Osteoblast (primary cell): ENCODE results near the gene SYN1. TPM values are rescaled to one million over a fixed set of nuclear protein-coding genes. Genes with fewer than 3 reads are reported as not detected.

Experiments used
- DNase-seq: peaks from one replicate; pipeline ENCODE4 v3.0.0; 2011; ENCODE audit warnings: low spot score, mixed read lengths; ENCODE audit not compliant: insufficient read length; ENCODE audit errors: missing footprints
- H2AFZ ChIP-seq: 2 replicates; pipeline ENCODE4 v1.6.0; 2011; ENCODE audit warnings: mild to moderate bottlenecking, low read length
- H3K27ac ChIP-seq: 2 replicates; pipeline ENCODE4 v1.5.1; 2011; ENCODE audit warnings: mild to moderate bottlenecking, low read depth, low read length, moderate library complexity
- H3K27me3 ChIP-seq: 2 replicates; pipeline ENCODE4 v1.6.0; 2012; ENCODE audit warnings: mild to moderate bottlenecking, control low read depth, inconsistent platforms, low read length, moderate library complexity; ENCODE audit not compliant: insufficient read depth
- H3K36me3 ChIP-seq: 2 replicates; pipeline ENCODE4 v1.5.1; 2011; ENCODE audit warnings: mild to moderate bottlenecking, low read length, control low read depth, moderate library complexity; ENCODE audit not compliant: insufficient read depth
- H3K4me1 ChIP-seq: 2 replicates; pipeline ENCODE4 v1.5.1; 2011; ENCODE audit warnings: mild to moderate bottlenecking, low read length, control low read depth, moderate library complexity; ENCODE audit not compliant: insufficient read depth
- H3K4me2 ChIP-seq: 2 replicates; pipeline ENCODE4 v1.6.0; 2011; ENCODE audit warnings: mild to moderate bottlenecking, low read length; ENCODE audit not compliant: insufficient read depth
- H3K4me3 ChIP-seq: fragments of 200-600 bp; sonication (generic); 3 replicates; pipeline ENCODE4 v1.5.1; 2012; ENCODE audit warnings: mild to moderate bottlenecking, low read length, inconsistent platforms; ENCODE audit not compliant: insufficient read depth
- H3K79me2 ChIP-seq: 2 replicates; pipeline ENCODE4 v1.6.0; 2012; ENCODE audit warnings: mild to moderate bottlenecking, low read length, control low read depth, inconsistent platforms; ENCODE audit not compliant: insufficient read depth
- H3K9me3 ChIP-seq: 2 replicates; pipeline ENCODE4 v1.5.1; 2011; ENCODE audit warnings: low read depth, low read length, control low read depth
- H4K20me1 ChIP-seq: 2 replicates; pipeline ENCODE4 v1.6.0; 2012; ENCODE audit warnings: mild to moderate bottlenecking, low read length, control low read depth; ENCODE audit not compliant: insufficient read depth
- CTCF ChIP-seq: IDR thresholded peaks from 2 replicates; pipeline ENCODE4 v1.5.1; 2011; ENCODE audit warnings: mild to moderate bottlenecking, low read depth, low read length, moderate library complexity; ENCODE audit errors: extremely low read depth
- total RNA-seq: library from RNA; depleted of rRNA; stranded (reverse); fragments of >200 nt; gene quantifications from 2 replicates; pipeline ENCODE4 v1.2.3, GENCODE V29; 2012

SYN1 gene
- total RNA-seq, 1 donor, result under 0.01 TPM

DNA sequence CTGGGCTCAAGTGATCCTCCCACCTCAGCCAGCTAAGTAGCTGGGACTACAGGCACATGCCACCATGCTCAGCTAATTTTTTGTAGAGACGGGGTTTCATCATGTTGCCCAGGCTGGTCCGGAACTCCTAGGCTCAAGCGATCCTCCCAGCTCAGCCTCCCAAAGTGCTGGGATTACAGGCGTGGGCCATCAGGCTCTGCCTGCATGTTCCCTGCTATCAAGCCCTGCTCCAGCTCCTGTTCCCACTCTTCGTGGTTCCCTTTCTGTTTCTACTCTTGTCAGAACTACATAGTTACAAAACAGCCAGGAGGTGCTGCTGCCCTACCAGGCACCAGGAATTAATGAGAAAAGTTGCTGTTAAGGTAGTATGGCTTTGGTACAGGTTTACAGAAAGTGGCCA, 28.7 kb downstream of the SYN1 start:
- Histone ChIP-seq H3K27me3 (no peaks in the 10 kb centered on the region), H3K4me3 (no peak overlapping the region), H3K4me2 (no peak overlapping the region), H2AFZ (no peak overlapping the region), H3K27ac (no peak overlapping the region), H3K79me2 (no peaks in the 10 kb centered on the region), H4K20me1 (peaks cover 7% of the 10 kb centered on the region), H3K9me3 (no peaks in the 10 kb centered on the region), H3K36me3 (peaks cover 7% of the 10 kb centered on the region), H3K4me1 (peaks cover 7% of the 10 kb centered on the region)
- DNase-seq, result no peak
- TF ChIP-seq CTCF, result no peak

DNA sequence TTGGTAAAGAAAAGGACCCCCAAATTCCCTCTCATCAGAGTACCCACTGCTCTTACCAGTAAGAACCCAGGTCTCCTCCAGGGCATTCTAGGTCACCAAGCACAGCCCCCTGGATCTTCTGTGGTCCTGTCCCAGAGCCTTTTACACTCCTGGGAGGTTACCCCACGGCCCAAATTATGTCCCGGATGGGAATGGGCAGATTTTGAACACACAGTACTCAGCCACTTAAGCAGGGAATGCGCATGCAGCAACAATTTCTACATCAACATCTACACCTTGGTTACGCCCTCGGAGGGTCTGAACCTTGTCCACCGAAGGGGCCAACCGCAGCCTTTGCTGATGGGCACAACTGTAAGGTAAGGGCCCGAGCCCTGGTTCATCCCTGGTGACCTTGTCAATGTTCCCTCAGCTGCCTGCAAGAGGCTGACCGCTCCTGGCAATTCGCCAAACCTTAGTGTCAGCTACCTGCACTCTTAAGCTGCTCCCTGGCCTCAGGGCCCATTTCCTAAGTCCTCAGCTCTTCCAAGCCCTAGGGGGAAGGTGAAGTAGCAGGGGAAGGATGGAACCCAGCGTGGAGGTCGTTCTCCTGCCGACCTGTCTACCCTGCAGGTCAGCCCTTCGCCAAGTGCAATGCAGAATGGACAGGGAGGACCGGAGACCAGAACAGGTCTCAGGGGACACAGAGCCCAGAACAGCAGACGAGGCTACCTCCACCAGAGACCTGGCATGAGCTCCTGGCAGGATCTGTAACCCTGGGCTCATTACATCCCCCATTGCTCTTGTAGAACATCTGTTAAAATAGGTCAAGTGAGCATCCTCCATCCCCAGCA, 31.5 kb downstream of the SYN1 start:
- Histone ChIP-seq H3K79me2 (peaks cover 10% of the 10 kb centered on the region), H3K4me2 (no peak overlapping the region), H3K4me3 (no peak overlapping the region), H3K27me3 (no peaks in the 10 kb centered on the region), H3K27ac (no peak overlapping the region), H3K9me3 (no peaks in the 10 kb centered on the region), H3K4me1 (peaks cover 20% of the 10 kb centered on the region), H4K20me1 (peaks cover 30% of the 10 kb centered on the region), H2AFZ (no peak overlapping the region), H3K36me3 (peaks cover 19% of the 10 kb centered on the region)
- no peak for TF ChIP-seq CTCF
- no peak for DNase-seq

DNA sequence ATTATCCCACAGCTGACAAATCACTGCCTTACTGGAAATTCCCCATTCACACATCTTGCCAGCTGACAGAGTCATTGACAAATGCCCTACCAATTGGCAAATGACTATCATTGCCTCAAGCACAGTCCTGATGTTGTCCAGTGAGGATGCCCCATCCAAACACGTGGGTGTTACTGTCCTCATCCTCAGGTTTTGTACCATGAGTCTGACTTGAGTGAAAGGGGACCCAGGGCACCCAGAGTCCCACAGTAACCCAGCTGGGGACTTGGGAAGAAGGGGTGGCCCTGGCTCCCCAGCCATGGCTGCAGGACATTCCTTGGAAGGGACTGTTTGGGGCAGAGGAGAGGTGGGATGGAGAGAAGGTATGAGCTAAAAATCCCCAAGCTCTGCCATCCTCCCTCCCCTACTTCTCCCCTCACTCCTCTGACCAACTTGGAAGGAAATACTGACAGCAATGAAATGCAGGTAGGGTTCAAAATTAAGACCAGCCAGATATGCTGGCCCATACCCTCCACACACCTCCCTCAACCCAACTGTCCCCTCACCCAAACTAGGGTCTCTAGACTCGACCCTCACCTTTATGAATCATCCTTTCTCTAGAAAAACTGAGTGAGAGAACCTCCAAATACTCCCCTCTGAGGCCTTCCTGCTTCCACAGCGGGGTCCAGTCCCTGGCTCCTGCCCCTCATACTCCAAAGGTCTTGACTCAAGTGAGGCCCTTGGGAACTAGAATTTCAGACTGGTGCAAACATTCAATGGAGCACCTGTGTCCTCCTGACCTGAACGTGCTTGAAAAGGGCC, 32.4 kb downstream of the SYN1 start:
- Histone ChIP-seq H3K9me3 (no peaks in the 10 kb centered on the region), H2AFZ (no peak overlapping the region), H3K36me3 (peaks cover 19% of the 10 kb centered on the region), H4K20me1 (peaks cover 30% of the 10 kb centered on the region), H3K27me3 (no peaks in the 10 kb centered on the region), H3K4me1 (peaks cover 20% of the 10 kb centered on the region), H3K79me2 (peaks cover 19% of the 10 kb centered on the region), H3K27ac (no peak overlapping the region), H3K4me2 (no peak overlapping the region), H3K4me3 (no peak overlapping the region)
- TF ChIP-seq CTCF, result no peak
- DNase-seq, result no peak
